GM21447 (cell line): ENCODE data around the gene KIF23.
A peak's percentile ranks its signal among the peaks of the same experiment; 100 is the strongest.

Experiments
- ATAC-seq: cut with Tn5 transposase; IDR thresholded peaks from one replicate; pipeline ENCODE4 v1.9.1; 2021; ENCODE audit not compliant: unreplicated experiment

KIF23 gene

DNA sequence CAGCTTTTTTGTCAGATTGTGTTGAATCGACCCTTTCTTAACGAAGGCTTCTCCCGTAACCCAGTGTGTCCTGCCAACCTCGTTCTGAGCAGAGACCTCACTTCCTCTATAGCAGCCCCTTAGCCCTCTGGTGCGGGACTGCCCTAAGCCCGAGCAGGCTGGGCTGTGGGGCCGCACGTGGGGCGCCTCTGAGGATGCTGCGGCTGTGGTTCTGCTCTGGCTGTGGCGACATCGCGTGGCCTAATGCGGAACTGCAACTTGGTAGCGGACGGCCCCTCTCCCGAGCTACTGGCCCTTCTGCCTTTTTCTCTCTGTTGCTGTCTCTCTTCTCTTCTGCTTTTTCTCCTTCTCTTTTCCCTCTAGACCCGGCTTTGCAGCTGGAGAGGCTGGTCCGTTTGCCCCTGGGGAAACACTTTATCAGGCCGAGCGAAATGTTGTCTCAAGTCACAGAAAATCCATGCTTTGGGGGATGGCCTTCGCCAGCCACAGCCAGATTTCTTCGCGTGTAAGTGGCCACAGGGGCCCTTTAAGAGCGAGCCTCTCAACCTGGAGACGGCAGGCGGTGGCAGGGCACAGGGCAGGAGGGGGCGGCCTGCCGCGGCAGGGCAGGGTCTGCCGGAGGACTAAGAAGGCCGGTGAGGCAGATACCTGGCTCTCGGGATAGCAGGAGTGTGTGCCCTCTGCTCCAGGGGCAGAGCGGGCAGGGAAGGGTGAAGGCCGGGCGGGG is 19.4 kb upstream of the KIF23 start:
- ATAC-seq, result peak; percentile 53

DNA sequence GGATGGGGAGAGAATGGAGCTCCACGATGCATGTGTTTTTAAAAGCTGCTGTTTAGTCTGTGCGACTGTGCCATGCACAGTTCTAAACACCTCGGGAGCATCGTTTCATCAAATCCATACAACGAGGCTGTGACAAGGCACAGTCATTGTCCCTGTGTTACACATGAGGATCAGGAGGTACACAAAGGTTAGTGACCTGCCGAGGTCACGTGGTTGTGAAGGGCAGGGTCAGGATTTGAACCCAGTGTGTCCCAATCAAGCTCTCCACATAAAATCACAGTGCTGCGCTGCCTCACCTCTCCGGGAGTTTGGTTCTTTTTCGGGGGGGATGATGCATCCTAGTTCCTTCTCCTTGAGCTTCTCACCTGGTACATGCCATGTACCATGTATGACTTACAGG is 18.7 kb upstream of the KIF23 start:
- ATAC-seq, result no peak

GRCh38 chr15:69395991-69396390 is 18.2 kb upstream of the KIF23 start:
- ATAC-seq, result no peak

GRCh38 chr15:69398491-69398891 is 15.7 kb upstream of the KIF23 start:
- ATAC-seq, result no peak

GRCh38 chr15:69400850-69401249 is 13.3 kb upstream of the KIF23 start:
- ATAC-seq, result no peak

GRCh38 chr15:69402816-69403215 is 11.3 kb upstream of the KIF23 start:
- ATAC-seq, result no peak

GRCh38 chr15:69403594-69403993 is 10.6 kb upstream of the KIF23 start:
- no peak for ATAC-seq

DNA sequence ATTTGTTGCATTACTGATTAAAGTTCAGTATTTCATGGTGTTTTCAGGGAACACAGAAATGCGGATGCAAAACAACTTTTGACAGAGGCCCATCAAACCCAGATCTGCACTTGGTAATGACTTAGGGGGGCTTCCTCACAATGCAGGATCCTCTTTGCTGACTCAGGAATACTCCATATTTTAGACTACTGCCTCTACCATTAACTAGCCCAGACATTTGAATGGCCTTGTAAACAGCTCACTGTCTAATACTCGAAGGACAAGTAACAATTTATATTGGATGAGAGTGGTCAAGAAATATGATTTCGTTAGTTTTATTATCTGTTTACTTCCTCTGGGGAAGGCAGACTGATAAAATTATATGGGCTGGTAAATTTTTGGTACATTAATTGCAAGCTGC is 9.0 kb upstream of the KIF23 start:
- ATAC-seq, result no peak

GRCh38 chr15:69407719-69408400 is 6.3 kb upstream of the KIF23 start:
- ATAC-seq, result no peak

DNA sequence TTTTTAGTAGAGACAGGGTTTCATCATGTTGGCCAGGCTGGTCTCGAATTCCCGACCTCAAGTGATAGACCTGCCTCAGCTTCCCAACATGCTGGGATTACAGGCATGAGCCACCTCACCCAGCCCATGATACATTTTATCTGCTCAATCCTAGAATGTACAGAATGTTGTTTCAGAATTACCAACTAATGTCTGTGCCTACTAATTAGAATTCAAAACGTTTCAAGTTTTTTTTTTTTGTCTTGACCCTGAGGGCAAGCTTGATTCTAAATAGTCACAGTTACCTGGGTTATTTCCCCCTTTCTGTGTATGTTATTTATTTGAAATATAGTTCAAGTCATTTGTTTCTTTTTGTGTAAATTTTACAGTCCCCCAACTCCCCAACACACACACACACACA is 5.3 kb upstream of the KIF23 start:
- no peak for ATAC-seq

- no peak for ATAC-seq
These were observed 3.8 kb upstream of the KIF23 start for GRCh38 chr15:69410248-69410874.

DNA sequence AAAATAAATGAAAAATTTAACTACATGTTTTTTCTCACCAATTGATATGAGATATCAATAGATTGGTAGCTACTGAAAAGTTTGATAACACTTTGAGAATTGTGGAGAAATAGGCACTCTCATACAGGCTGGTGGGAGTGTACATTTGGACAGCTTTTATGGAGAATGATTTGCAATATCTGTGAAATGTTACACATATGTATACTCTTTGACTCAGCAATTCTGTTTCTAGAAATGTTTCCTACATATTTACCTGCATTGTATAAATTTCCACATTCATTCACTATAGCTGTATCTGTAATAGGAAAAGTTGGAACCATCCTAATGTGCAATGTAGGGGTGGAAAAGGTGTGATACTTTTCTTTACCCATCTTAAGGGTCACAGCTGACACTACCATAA is 1.9 kb upstream of the KIF23 start:
- ATAC-seq, result no peak

DNA sequence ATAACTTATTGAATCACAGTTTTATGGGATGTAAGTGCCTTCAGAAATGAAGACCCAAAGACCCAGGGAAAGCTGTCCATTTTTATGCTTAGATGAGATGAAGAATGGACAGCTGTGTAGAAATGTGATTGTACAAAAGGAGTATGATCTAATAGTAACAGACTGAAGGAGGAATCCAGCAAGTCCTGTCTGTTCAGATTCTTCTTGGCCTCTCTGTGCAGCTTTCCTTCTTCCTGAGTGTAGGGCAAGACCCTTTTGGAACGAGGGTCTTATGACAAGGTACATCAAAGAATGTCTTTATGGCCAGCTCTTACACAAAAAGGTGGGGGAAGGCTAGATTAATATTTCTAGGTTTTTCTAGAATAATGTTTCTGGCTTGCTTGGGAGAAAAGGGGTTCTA is 1.4 kb upstream of the KIF23 start:
- ATAC-seq, result no peak

DNA sequence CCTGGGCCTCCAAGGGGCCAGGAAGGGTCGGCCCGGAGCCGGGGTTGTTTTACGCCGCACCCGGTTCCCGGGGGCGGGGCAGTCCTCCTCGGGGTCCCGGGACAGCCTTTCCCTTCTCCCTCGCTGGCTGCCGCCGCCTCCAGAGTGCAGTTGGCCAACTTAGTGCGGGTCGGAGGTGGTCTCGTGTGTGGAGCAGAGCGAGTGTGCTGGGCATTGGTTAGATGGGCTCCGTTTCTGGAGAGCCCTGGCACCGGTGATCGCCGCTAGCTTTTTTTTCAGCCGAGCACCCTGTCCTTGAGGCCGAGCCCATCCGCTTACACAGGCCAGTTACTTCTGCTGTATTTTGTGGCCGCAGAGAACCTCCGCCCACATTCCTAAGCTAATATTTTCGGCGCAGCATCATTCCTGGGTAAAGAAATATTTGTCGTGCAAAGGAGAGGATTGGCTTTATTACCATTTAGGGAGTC is 585 bp downstream of the KIF23 start:
- ATAC-seq, result peak; percentile 34

DNA sequence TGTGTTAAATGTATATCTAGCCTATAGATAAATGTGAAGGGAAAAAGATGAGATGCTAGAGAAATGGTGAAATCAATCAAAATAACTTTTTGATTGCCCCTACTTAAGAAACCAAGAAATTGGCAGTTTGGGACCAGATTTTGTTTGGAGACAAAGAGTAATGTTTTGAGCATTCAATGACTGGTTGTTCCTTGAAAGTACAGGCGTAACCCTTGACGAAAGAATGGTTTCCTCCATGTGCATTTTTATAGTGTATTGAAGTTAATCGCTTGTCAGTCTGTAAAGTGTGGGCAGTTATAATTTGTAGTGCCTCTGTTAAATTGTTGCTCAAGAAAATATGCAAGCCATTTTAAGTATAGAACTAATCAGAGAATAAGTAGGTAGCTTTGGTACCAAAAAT is 1.2 kb downstream of the KIF23 start:
- no peak for ATAC-seq

DNA sequence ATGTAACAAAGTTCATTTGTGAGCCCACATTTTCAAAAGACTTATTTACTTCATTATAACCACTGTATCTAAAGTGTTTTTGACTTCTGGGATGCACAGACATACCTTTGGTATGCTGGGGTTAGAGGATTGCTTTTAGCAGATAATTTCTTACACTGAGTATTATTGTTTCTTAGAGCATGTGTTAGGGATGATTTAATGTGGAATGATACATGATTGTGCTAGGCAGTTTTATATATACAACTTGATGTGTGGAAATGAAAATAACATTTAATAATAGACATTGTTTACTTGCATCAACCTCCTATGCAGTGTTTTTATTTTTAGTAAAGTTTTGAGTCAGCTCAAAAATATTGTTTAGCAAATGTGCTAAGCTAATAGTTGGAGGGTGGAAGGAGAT is 3.4 kb downstream of the KIF23 start:
- no peak for ATAC-seq

DNA sequence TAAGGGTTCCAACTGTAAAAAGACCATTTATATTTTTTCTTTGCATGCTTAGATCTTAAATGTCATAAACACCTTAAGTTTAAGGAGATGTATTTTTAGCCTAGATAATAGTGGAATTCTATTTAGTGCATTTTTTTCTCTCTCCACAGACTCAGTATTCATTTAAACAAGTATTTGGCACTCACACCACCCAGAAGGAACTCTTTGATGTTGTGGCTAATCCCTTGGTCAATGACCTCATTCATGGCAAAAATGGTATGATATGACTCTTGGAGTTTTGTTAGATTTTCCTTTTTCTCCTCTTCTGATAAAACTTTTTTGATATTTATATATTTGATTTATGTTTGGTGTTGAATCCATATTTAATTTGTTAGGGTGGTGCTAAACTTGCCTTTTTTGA is 7.3 kb downstream of the KIF23 start:
- ATAC-seq, result no peak

- no peak for ATAC-seq
These were observed 8.3 kb downstream of the KIF23 start for GRCh38 chr15:69422336-69422895.

GRCh38 chr15:69424001-69424400 is 9.9 kb downstream of the KIF23 start:
- no peak for ATAC-seq

GRCh38 chr15:69424748-69425413 is 10.7 kb downstream of the KIF23 start:
- no peak for ATAC-seq

DNA sequence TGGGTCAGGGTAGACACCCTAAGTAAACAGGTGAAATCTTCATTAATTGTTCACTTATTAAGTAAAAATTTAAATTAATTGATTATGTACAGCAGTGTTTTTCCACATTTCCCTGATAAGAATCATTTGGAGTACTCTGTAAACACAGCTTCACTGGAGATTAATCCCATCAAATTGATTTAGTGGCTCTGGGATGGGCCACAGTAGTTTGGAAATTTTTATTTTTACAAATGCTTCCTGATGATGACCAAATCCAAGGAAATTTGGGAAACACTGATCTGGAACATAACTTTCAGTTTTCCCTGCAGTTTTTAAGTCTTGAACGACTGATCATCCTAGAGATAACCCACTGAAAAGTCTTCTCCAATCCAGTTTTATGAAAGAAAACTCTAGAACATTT is 19.7 kb downstream of the KIF23 start:
- ATAC-seq, result no peak
